Panc1 (cell line): ENCODE data around the gene FGGY. TPM values are rescaled to one million over a fixed set of nuclear protein-coding genes. Genes with fewer than 3 reads are reported as not detected.

Source experiments
- ATAC-seq: fragments of 200-7000 bp; cut with Tn5 transposase; 2 replicates; pipeline ENCODE4 v1.9.1; 2020; ENCODE audit warnings: mild to moderate bottlenecking, moderate library complexity
- BruUV-seq: library from RNA; stranded (reverse); fragments of 400-500 nt; replicated peaks from 2 replicates; lab custom pipeline; 2021; lab: Mats Ljungman, UMichigan
- CTCF ChIA-PET: fragments of 300-600 bp; sonication (Branson Sonifier 250); formaldehyde crosslinking; loops from one replicate; lab custom pipeline; 2022; ENCODE audit warnings: antibody characterized with exemption; lab: Charles Lee
- POLR2A ChIA-PET: fragments of 300-600 bp; sonication (Branson Sonifier 250); formaldehyde crosslinking; loops from one replicate; lab custom pipeline; 2022; ENCODE audit warnings: antibody characterized with exemption; lab: Charles Lee
- DNase-seq: peaks from one replicate; pipeline ENCODE4 v3.0.0-alpha.2; 2010; ENCODE audit warnings: low read depth, low spot score
- H3K27ac ChIP-seq: 2 replicates; pipeline ENCODE4 v1.5.1; 2011; ENCODE audit warnings: mild to moderate bottlenecking, low read length, inconsistent platforms
- H3K27me3 ChIP-seq: fragments of 200-500 bp; sonication (Bioruptor generic); 2 replicates; pipeline ENCODE4 v1.6.0; 2014; ENCODE audit warnings: low read length, inconsistent platforms; ENCODE audit not compliant: control insufficient read depth, insufficient read depth
- H3K36me3 ChIP-seq: fragments of 200-500 bp; sonication (Bioruptor generic); 2 replicates; pipeline ENCODE4 v1.5.1; 2014; ENCODE audit warnings: inconsistent platforms, mild to moderate bottlenecking, low read length, moderate library complexity; ENCODE audit not compliant: control insufficient read depth, insufficient read depth
- H3K4me1 ChIP-seq: 2 replicates; pipeline ENCODE4 v1.5.1; 2011; ENCODE audit warnings: inconsistent platforms, mild to moderate bottlenecking, low read length, moderate library complexity; ENCODE audit not compliant: control insufficient read depth, insufficient read depth
- H3K4me3 ChIP-seq, 2 experiments: 2 replicates each; pipeline ENCODE4 v1.5.1; 2011 to 2012; ENCODE audit warnings: low read depth in 2 of 2, low read length in 2 of 2, mild to moderate bottlenecking in 2 of 2, inconsistent platforms in 1 of 2, moderate library complexity in 1 of 2
- H3K9me3 ChIP-seq: fragments of 200-500 bp; sonication (Bioruptor generic); 2 replicates; pipeline ENCODE4 v1.5.1; 2014; ENCODE audit warnings: low read depth, mild to moderate bottlenecking, inconsistent platforms, low read length, moderate library complexity; ENCODE audit not compliant: control insufficient read depth, insufficient read depth
- POLR2AphosphoS5 ChIP-seq: IDR thresholded peaks from 2 replicates; pipeline ENCODE4 v1.6.1; 2012; ENCODE audit warnings: mild to moderate bottlenecking, low read depth, low read length, moderate library complexity
- SIN3A ChIP-seq: IDR thresholded peaks from 2 replicates; pipeline ENCODE4 v1.6.1; 2012; ENCODE audit warnings: low read depth, mild to moderate bottlenecking, low read length, moderate library complexity, borderline replicate concordance; ENCODE audit not compliant: insufficient read depth
- TCF7L2 ChIP-seq: IDR thresholded peaks from 2 replicates; pipeline ENCODE4 v1.6.1; 2011; ENCODE audit warnings: mild to moderate bottlenecking, low read depth, low read length, inconsistent platforms
- in situ Hi-C: cut with HindIII; loops from 2 replicates; pipeline ENCODE4 v1.10.0; 2016; ENCODE audit warnings: low sequenced_read_pairs, low pct_unique_long_range_greater_than_20kb
- intact Hi-C: fragments of 100-400 bp; cut with micrococcal nuclease; formaldehyde crosslinking; loops from one replicate; pipeline ENCODE4 v1.10.0; 2022; ENCODE audit not compliant: unreplicated experiment
- total RNA-seq: library from RNA; stranded (reverse); gene quantifications from one replicate; pipeline ENCODE4 v1.2.1, GENCODE V29; 2021; ENCODE audit not compliant: unreplicated experiment
- TF ChIP-seq, protein P1 (sequence below): fragments of 450-650 bp; IDR thresholded peaks from 2 replicates; pipeline ENCODE4 v1.5.1; 2017; ENCODE audit warnings: mild to moderate bottlenecking
- TF ChIP-seq, protein P2 (sequence below), 2 experiments: IDR thresholded peaks; 2 replicates each; pipeline ENCODE4 v1.6.1; 2011 to 2012; ENCODE audit warnings: low read depth in 2 of 2, control low read depth in 1 of 2, low read length in 1 of 2, mild to moderate bottlenecking in 1 of 2, moderate library complexity in 1 of 2; ENCODE audit not compliant: insufficient read depth in 1 of 2

FGGY gene
- total RNA-seq, 1 experiment from 2014 or later, result 15.5 TPM

DNA sequence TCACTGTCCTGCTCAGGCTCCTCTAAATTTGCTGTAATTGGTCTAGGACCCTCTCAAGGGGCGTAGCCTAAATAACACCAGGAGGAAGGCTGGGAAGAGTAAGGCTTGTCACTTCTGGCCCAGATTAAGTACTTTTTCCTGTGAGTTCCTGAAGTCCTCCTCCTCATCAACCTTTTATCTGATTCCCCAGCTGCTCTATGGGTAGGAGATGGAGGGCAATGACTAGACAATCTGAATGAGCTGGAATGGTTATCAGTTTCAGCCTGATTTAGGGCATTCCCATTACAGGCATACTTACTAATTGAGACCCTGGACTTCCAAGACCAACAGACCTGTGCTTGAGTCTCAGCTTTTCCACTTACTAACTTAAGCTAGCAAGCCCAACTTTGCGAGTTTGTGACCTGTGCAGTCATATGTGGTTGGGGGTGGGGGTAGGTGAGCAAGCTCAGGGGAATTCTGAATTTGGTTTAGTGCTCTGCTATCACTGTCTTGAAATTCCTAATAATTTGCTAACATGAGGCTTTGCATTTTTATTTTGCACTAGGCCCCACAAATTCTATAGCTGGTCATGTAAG lies 18.0 kb upstream of the FGGY start:
- H3K27ac ChIP-seq, result no peak overlapping the region
- no peak for DNase-seq
- ChIA-PET POLR2A (no interaction called here), CTCF (no interaction called here)
- no peaks in the 10 kb centered on the region for H3K27me3 ChIP-seq
- in situ Hi-C loops (no loop called here), intact Hi-C loops (no loop called here)
- no TSS peak for BruUV-seq
- no peak for TF ChIP-seq POLR2AphosphoS5
- TF ChIP-seq, protein P1, sequence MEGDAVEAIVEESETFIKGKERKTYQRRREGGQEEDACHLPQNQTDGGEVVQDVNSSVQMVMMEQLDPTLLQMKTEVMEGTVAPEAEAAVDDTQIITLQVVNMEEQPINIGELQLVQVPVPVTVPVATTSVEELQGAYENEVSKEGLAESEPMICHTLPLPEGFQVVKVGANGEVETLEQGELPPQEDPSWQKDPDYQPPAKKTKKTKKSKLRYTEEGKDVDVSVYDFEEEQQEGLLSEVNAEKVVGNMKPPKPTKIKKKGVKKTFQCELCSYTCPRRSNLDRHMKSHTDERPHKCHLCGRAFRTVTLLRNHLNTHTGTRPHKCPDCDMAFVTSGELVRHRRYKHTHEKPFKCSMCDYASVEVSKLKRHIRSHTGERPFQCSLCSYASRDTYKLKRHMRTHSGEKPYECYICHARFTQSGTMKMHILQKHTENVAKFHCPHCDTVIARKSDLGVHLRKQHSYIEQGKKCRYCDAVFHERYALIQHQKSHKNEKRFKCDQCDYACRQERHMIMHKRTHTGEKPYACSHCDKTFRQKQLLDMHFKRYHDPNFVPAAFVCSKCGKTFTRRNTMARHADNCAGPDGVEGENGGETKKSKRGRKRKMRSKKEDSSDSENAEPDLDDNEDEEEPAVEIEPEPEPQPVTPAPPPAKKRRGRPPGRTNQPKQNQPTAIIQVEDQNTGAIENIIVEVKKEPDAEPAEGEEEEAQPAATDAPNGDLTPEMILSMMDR, result no peak
- no peak for TF ChIP-seq TCF7L2
- TF ChIP-seq, protein P2, sequence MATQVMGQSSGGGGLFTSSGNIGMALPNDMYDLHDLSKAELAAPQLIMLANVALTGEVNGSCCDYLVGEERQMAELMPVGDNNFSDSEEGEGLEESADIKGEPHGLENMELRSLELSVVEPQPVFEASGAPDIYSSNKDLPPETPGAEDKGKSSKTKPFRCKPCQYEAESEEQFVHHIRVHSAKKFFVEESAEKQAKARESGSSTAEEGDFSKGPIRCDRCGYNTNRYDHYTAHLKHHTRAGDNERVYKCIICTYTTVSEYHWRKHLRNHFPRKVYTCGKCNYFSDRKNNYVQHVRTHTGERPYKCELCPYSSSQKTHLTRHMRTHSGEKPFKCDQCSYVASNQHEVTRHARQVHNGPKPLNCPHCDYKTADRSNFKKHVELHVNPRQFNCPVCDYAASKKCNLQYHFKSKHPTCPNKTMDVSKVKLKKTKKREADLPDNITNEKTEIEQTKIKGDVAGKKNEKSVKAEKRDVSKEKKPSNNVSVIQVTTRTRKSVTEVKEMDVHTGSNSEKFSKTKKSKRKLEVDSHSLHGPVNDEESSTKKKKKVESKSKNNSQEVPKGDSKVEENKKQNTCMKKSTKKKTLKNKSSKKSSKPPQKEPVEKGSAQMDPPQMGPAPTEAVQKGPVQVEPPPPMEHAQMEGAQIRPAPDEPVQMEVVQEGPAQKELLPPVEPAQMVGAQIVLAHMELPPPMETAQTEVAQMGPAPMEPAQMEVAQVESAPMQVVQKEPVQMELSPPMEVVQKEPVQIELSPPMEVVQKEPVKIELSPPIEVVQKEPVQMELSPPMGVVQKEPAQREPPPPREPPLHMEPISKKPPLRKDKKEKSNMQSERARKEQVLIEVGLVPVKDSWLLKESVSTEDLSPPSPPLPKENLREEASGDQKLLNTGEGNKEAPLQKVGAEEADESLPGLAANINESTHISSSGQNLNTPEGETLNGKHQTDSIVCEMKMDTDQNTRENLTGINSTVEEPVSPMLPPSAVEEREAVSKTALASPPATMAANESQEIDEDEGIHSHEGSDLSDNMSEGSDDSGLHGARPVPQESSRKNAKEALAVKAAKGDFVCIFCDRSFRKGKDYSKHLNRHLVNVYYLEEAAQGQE (IDR thresholded peaks at IDR 0.05; ENCODE audit: insufficient read depth in 1 of 2, low read depth in 2 of 2, low read length in 1 of 2), result no peak
- no peak for TF ChIP-seq SIN3A
- H3K9me3 ChIP-seq, result no peaks in the 10 kb centered on the region
- H3K36me3 ChIP-seq, result no peaks in the 10 kb centered on the region
- no peak overlapping the region for H3K4me3 ChIP-seq
- H3K4me1 ChIP-seq, result no peaks in the 10 kb centered on the region
- ATAC-seq, result no peak

DNA sequence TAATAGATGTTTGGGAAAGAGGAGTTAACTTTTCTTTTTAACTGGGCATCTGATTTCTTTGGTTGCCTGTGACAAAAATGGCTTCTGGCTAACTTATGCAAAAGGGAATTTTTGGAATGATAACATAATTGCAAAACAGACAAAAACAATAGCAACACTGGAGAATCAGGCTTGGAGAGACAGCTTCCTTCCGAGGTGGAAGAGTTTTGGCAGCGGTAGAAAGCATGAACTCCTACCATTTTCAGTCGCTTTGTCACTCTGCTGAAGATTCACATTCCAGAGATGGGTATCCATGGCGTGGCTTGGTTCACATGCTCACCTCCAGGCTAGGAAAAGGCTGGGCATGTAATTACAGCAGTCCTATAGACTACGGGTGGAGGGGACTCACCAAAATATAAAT lies 17.2 kb upstream of the FGGY start:
- CTCF ChIA-PET, result no interaction called here
- POLR2A ChIA-PET, result no interaction called here
- H3K4me3 ChIP-seq, result no peak overlapping the region
- H3K27ac ChIP-seq, result no peak overlapping the region
- H3K4me1 ChIP-seq, result no peaks in the 10 kb centered on the region
- H3K36me3 ChIP-seq, result no peaks in the 10 kb centered on the region
- DNase-seq (no peak), ATAC-seq (no peak)
- in situ Hi-C loops, result no loop called here
- TF ChIP-seq POLR2AphosphoS5, result no peak
- TF ChIP-seq, protein P2 (IDR thresholded peaks at IDR 0.05; ENCODE audit: insufficient read depth in 1 of 2, low read depth in 2 of 2, low read length in 1 of 2), result no peak
- TF ChIP-seq SIN3A, result no peak
- TF ChIP-seq, protein P1, result no peak
- no peak for TF ChIP-seq TCF7L2
- no peaks in the 10 kb centered on the region for H3K27me3 ChIP-seq
- H3K9me3 ChIP-seq, result no peaks in the 10 kb centered on the region
- intact Hi-C loops, result no loop called here
- BruUV-seq, result no TSS peak
